ENCODE data around the gene CELSR1.

- TF ChIP-seq CTCF (IDR thresholded peaks at IDR 0.05; ENCODE audit: insufficient read depth, low read depth, low read length) (no peak), EZH2 (IDR thresholded peaks at IDR 0.05; ENCODE audit: insufficient read depth, low read length) (no peak)
Observed at GRCh38 chr22:46356496-46357480, 180.6 kb downstream of the CELSR1 start.
